Activated T-cell treated with anti-CD3 and anti-CD28 coated beads for 48 hours (primary cell): ENCODE measurements around the gene TMEM256.

Experiments used
- DNase-seq: peaks from one replicate; pipeline ENCODE4 v3.0.0-alpha.2; 2020; ENCODE audit warnings: low read depth

TMEM256 gene

DNA sequence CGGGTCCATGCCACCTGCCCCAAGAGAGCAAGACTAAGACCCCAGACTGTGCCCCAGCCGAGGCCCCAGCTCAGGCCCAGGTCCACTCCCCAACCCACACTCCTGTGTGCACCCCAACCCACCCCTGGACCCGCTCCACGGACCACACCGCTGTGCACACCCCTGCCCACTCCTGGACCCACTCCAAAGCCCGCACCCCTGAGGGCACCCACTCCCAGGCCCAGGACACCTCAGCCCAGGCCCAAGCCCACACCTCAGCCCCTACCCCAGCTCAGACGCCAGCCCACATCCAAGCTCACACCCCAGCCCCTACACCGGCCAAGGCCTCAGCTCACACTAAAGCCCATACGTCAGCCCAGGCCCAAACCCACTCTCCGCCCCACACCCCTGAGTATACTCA lies 25.8 kb upstream of the TMEM256 start:
- DNase-seq = no peak

DNA sequence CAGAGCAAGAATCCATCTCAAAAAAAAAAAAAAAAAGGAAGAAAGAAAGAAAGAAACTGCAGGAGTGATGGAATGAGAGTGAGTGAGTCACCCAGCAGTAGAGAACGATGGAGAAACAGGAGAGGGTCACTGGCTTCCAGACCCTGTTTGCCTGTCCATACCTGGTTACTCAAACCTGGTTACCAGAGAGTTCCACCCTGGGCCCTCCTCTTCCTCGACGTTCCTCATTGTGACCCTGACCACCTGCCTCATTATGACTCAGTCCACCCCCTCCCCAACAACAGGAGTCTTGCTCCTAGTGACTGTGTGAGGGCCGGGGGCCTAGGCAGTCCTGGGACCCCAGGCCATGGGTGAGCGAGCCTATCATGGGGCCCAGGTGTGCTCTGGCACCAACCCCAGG lies 24.7 kb upstream of the TMEM256 start, which contains the start of gene SPEM3:
Gene SPEM3, plus strand, starts transcription at position 301 of the 400 bp plus-strand sequence. Its CDS starts 46 bp downstream, at position 347.
- no peak for DNase-seq

DNA sequence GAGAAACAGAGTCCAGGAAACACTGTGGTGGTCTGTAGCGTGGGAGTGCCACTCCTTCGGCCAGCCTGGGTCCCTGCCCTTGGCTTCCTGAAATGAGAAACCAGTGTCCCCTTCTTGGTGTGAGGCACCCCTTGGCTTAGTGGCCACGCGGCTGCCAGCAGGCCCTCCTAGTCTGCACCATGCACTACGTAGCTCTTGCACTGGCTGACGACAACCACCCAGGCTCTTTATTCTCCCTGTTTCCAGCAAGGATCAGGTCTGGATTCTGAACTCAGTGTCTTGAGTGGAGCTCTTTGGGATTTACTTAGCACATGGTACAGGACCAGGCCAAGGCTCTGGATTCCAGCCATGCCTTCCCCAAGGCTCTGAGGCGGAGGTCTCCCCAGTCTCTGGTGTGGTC lies 23.7 kb upstream of the TMEM256 start:
- DNase-seq = no peak

GRCh38 chr17:7426896-7427489 lies 23.1 kb upstream of the TMEM256 start:
- DNase-seq = no peak

GRCh38 chr17:7426203-7426863 lies 22.4 kb upstream of the TMEM256 start:
- no peak for DNase-seq

GRCh38 chr17:7425756-7426155 lies 21.9 kb upstream of the TMEM256 start:
- DNase-seq = no peak

DNA sequence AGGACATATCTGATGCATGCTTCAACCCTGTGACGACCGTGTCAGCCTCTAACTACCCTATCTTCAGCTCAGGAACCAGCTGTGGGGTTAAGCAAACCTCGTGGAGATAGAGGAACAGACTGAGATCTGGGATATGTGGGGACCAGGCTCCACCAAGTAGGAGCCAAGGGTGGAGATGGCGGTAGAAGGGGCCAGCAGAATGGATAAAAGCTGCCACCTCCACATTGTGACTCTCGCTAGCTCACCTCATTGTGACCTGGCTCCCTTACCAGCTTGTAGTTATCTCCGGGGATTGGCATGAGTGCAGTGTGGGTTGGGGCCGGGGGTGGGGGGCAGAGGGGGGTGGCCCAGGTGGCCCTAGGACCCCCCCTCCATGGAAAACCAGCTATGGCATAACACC lies 21.4 kb upstream of the TMEM256 start, which contains the start of gene SPEM2:
Gene SPEM2, plus strand, starts transcription at position 301 of the 400 bp plus-strand sequence. Its CDS starts 73 bp downstream, at position 374.
- no peak for DNase-seq

DNA sequence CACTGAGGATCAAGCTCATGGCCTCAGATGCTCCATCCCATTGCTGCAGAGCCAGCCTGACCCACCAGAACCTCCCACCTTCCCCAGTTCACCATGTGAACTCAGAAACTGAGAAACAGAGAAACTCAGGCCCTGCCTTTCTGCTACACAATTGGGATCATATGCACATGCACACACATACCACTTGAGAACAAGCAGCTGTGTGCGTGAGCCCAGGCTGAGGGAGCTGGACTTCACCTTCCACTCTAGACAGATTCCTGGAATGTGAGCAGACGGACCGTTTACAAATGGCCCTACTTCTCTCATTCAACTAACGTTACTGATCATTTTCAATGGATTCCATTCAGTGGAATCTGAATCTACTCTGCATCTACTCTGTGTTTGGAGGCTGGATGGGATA lies 19.8 kb upstream of the TMEM256 start:
- no peak for DNase-seq

DNA sequence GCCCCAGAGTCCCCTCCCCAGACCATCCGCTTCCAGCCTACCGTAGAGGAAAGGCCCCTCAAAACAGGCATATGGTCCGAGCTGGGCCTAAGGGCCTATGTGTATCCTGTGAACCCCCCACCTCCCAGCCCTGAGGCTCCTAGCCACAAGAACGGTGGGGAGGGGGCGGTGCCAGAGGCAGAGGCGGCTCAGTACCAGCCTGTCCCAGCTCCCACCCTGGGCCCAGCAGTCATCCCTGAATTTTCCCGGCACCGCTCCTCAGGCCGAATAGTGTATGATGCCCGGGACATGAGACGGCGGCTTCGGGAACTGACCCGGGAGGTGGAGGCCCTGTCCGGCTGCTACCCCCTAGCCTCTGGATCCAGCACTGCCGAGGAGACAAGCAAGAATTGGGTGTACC lies 17.3 kb upstream of the TMEM256 start:
- no peak for DNase-seq

DNA sequence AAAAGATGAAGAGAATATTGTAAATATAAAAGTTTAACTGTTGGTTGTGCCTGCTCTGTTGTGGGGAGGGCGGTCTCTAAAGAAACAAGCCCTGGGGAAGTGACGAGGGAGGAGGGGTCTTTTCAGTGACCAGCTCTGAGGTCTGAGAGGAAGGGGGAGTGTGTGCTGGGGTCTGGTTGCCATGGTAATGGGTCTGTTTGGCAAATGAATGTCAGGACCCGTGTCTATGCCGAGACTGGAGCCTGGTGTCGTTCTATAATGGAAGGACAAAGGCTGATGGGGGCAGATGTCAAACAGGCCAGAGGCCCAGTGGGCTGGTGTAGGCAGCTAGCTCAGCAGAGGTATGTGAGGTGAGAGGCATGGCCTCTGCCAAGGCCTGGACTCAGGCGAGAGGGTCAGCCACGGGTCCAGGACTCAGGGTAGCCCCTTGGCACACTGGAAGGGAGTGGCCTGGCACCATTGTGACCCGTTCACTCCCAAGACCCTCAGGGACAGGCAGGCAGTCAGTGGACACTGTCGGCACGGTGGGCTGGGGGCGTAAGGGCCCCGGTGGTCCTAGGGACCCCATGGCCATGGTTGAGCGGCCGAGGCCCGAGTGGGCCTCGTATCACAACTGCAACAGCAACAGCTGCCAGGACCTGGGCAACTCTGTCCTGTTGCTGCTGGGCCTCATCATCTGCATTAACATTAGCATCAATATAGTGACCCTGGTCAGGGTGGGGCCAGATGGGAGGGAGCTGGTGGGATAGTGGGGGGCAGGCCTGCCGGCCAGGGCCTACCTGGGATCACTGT lies 16.1 kb upstream of the TMEM256 start, which contains the start of gene SPEM1:
Gene SPEM1, plus strand, starts transcription at position 506 of the 792 bp plus-strand sequence. Its CDS starts 61 bp downstream, at position 567.
- no peak for DNase-seq

DNA sequence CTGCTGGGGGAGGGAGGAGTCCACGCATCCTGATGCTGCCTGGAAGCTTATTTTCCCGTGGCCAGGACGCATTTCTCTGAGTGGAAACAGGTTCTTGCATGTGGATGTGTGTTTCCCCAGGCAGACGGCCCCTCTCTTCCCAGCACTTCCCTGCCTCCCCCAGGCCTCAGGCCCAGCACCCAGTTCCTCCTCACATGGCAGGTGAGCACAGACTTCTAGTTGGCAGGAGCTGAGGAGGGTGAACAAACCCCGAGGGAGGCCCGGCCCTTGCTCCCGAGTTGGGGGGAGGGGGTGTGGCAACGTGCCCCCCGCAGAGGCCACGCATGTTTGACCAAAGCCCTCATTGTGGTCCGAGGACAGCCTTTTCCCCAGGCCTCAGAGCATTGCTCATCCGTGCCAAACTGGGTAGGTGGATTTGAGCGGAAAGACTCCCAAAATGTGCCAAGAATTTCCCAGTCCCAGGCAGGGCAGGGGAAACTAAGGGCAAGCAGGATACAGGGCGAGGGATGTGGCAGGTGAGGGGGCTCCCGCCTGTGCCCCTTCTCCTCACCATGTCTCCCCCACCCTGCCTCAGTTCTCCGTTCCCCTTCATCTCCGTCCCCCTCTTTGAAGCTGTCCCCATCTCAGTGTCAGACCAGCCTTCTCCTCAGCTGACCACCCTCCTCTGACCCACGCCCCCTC lies 14.7 kb upstream of the TMEM256 start:
- no peak for DNase-seq

GRCh38 chr17:7417056-7417655 lies 13.3 kb upstream of the TMEM256 start:
- DNase-seq = no peak

- DNase-seq = no peak
Observed at GRCh38 chr17:7416323-7416722, 12.4 kb upstream of the TMEM256 start.

GRCh38 chr17:7415784-7416183 lies 11.9 kb upstream of the TMEM256 start:
- no peak for DNase-seq

DNA sequence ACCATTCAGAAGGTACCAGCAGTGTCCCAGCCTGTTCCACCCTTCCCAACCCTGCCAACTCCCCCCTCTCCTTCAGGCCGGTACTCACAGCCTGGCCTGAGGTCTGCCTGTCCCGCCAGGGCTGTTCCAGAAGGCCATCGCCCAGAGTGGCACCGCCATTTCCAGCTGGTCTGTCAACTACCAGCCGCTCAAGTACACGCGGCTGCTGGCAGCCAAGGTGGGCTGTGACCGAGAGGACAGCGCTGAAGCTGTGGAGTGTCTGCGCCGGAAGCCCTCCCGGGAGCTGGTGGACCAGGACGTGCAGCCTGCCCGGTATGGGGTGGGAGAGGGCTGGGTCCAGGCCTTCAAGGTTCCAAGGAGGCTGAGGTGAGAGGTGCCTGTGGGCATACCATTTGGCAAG lies 10.9 kb upstream of the TMEM256 start:
- DNase-seq = no peak

DNA sequence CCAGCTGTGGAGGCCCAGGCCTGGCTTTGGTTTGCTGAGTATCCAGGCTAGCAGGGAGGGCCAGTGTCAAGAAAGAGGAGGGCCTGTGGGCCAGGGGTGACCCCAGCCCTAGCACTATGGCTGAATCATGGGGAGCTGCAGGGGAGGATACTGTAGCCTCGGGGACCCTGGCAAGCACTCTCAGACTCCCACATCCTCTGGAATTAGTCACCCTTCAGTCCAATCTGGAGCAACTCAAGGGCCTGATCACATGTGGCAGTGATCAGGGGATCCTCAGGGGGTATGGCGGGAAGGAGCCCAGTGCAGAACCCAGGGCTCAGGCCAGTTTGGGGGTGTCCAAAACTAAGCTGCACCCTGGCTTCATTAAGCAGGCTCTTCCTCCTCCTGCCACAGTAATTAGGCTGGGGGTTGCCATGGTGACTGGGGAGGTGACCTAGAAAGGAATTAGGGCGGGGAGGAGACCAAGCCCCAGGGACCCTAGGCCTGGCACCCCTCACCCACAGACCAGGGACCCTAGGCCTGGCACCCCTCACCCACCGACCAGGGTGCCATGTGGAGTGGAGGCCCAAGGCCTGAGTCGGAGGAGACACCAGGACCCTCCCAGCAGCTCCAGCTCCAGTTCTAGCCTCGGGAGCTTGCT lies 9.6 kb upstream of the TMEM256 start:
- DNase-seq = no peak

- DNase-seq = no peak
Observed at GRCh38 chr17:7411427-7411750, 7.5 kb upstream of the TMEM256 start.

DNA sequence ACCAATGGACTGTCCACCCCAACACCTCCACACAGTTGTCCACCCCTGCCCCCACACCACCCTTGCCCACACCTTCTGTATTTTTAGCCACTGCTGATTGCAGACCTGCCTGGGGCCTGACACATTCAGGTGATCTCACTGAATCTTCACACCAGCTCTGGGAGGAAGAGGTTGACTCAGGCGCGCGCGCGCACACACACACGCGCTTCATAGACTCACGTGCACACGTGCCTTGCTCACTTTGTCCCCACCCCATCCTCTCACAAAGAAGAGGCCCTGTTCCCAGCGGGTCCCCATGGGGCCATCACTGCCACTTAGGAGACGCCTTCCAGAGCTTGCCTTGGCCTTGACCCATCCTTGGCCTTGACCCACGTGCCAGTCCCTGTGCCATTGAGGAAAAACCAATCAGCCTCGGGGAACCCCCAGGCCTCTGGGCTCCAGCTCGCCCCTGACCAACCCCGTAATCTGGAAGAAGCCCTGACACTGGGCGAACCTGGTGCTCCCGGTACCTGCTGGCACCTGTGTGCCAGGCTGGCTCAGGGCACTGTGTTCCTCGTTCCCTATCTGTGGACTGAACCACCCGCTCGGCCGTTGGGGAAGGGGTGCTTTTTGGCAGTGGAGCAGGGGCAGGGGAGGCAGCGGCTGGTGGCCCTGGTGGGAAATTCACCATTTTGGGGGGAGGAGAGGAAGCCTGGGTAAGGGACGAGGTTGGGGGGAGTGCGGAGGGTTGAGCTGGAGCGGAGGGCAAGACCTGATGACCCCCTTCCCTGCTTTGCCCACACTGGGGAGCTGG lies 6.9 kb upstream of the TMEM256 start:
- DNase-seq = no peak

GRCh38 chr17:7409716-7410115 lies 5.8 kb upstream of the TMEM256 start:
- DNase-seq = no peak

- no peak for DNase-seq
Observed at GRCh38 chr17:7408863-7409262, 5.0 kb upstream of the TMEM256 start.

DNA sequence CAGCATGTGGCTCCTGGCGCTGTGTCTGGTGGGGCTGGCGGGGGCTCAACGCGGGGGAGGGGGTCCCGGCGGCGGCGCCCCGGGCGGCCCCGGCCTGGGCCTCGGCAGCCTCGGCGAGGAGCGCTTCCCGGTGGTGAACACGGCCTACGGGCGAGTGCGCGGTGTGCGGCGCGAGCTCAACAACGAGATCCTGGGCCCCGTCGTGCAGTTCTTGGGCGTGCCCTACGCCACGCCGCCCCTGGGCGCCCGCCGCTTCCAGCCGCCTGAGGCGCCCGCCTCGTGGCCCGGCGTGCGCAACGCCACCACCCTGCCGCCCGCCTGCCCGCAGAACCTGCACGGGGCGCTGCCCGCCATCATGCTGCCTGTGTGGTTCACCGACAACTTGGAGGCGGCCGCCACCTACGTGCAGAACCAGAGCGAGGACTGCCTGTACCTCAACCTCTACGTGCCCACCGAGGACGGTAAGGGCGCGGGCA lies 4.4 kb upstream of the TMEM256 start:
- DNase-seq = no peak
